ENCODE data around the gene CCDC171.

Gene CCDC171

DNA sequence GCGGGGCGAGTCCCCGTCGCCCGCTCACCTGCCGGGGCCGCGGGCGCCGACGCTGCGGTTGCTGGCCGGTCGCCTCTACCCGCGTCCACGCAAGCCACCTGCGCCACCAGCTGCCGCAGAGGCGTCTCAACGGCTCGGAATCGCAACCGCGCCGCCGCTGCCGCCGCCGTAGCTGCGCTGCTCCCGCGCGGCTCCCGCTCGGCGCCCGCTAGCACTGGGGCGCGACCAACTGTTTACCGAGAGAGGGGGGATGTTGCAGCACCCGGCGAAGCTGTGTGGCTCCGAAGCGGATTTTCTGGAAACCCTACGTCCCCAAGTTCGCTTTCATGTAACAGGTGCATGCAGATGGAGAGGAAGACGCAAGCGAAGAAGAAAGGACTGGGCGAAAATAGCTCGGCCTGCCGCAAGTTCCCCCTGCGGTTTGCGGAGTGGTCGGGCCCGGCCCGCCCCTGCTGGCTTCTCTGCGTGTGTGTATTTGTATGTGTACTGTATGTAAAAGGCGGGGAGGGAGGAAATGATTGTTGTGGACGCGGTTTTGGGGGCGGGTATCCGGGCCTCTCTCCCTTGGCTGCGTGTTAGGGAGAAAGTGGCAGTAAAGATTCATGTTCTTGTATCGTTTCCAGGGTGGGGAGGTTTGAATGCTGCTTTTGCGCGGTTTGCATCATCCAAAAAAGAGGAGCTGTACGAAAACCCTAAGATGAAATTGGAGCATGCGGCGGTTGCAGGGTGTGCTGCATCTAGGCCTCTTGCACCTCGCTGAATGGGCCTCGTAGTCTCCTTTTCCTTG lies 41.9 kb upstream of the CCDC171 start, which contains the start of gene PSIP1:
PSIP1 (minus strand) TSS at position 182 of the 787 bp plus-strand sequence. CDS start 782 bp downstream, outside the sequence.
- TF ChIP-seq, protein P1, sequence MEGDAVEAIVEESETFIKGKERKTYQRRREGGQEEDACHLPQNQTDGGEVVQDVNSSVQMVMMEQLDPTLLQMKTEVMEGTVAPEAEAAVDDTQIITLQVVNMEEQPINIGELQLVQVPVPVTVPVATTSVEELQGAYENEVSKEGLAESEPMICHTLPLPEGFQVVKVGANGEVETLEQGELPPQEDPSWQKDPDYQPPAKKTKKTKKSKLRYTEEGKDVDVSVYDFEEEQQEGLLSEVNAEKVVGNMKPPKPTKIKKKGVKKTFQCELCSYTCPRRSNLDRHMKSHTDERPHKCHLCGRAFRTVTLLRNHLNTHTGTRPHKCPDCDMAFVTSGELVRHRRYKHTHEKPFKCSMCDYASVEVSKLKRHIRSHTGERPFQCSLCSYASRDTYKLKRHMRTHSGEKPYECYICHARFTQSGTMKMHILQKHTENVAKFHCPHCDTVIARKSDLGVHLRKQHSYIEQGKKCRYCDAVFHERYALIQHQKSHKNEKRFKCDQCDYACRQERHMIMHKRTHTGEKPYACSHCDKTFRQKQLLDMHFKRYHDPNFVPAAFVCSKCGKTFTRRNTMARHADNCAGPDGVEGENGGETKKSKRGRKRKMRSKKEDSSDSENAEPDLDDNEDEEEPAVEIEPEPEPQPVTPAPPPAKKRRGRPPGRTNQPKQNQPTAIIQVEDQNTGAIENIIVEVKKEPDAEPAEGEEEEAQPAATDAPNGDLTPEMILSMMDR (IDR thresholded peaks at IDR 0.05; ENCODE audit: low read length) = no peak
- TF ChIP-seq EZH2 (IDR thresholded peaks at IDR 0.05; ENCODE audit: borderline replicate concordance, low read length) = no peak
- peaks cover 55% of the 10 kb centered on the region for H3K4me1 ChIP-seq (ENCODE audit: insufficient read depth, low read length, severe bottlenecking)
- H3K79me2 ChIP-seq (ENCODE audit: insufficient read depth, low read length) = peaks cover 26% of the 10 kb centered on the region

DNA sequence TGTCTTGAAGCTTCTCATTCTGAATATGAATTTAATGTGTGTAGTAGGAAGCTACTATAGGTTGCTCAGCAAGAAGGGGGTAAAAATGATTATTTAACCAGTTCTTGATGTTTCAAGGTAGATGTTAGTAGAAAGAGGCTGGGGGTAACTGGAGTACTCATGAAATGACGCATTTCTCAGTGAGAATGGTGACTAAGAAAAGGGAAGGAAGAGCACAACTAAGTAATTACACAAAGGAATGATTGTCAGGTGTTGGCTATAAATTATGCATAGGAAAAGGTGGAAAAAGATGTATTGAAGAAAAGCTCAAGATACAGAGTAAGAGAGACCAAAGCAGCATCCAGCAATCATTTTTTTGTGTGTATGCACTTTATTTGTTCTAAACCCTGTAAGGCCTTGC lies 40.6 kb upstream of the CCDC171 start:
- peak overlapping the region; percentile 90 for H3K27ac ChIP-seq (ENCODE audit: low read depth, low read length, poor library complexity, severe bottlenecking)

More for the DNA sequence above, 41.9 kb upstream of the CCDC171 start, which contains the start of gene PSIP1:
- H3K9me3 ChIP-seq (ENCODE audit: low read length) = no peaks in the 10 kb centered on the region
- no peaks in the 10 kb centered on the region for H4K20me1 ChIP-seq (ENCODE audit: insufficient read depth, low read length)
- peak within 1 kb of the TSS; percentile 98 for H3K4me3 ChIP-seq (ENCODE audit: low read depth, low read length, poor library complexity, severe bottlenecking)
- H3K36me3 ChIP-seq (ENCODE audit: insufficient read depth, low read length) = peaks cover 27% of the 10 kb centered on the region
- peak within 1 kb of the TSS; percentile 18; the same call in 1 of the 2 replicates for H2AFZ ChIP-seq (ENCODE audit: low read length)
- peak within 1 kb of the TSS; percentile 94 for H3K4me2 ChIP-seq (ENCODE audit: low read length)
- H3F3A ChIP-seq (ENCODE audit: insufficient read depth, low read length) = no peaks in the 10 kb centered on the region
- H3K9ac ChIP-seq (ENCODE audit: low read length) = peak within 1 kb of the TSS; percentile 97
- peak within 1 kb of the TSS; percentile 90 for H3K27ac ChIP-seq (ENCODE audit: low read depth, low read length, poor library complexity, severe bottlenecking)
- no peaks in the 10 kb centered on the region for H3K27me3 ChIP-seq (ENCODE audit: insufficient read depth, low read length)
- no peaks in the 10 kb centered on the region for H3K9me2 ChIP-seq (ENCODE audit: low read depth, low read length)

DNA sequence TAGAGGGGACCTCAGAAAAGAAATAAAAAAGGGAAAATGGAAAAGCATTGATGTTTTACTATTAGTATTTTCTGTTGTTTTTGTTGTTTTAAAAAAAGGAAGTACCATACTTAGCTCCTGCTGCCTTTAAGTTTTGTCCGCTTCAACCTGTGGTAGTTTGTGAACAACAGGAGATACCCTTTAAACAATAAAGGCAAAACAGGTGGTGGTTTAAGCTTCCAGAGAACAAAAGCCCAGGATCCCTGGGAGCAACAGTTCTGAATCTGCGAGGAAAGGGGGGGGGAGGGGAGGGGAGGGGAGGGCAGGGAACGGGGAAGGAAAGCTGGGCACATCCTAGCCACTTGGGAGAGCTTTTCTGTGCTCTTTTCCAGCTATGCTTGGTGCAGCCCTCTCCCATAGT lies 40.0 kb upstream of the CCDC171 start:
- no peaks in the 10 kb centered on the region for H3K27me3 ChIP-seq (ENCODE audit: insufficient read depth, low read length)
- H3K79me2 ChIP-seq (ENCODE audit: insufficient read depth, low read length) = peaks cover 24% of the 10 kb centered on the region
- H3F3A ChIP-seq (ENCODE audit: insufficient read depth, low read length) = no peaks in the 10 kb centered on the region
- TF ChIP-seq EZH2 (IDR thresholded peaks at IDR 0.05; ENCODE audit: borderline replicate concordance, low read length) = no peak
- TF ChIP-seq, protein P1 (IDR thresholded peaks at IDR 0.05; ENCODE audit: low read length) = no peak
- H3K4me2 ChIP-seq (ENCODE audit: low read length) = peak overlapping the region; percentile 94
- H3K9ac ChIP-seq (ENCODE audit: low read length) = peak overlapping the region; percentile 13; the same call in 1 of the 2 replicates
- H3K9me2 ChIP-seq (ENCODE audit: low read depth, low read length) = no peaks in the 10 kb centered on the region
- peak overlapping the region; percentile 90 for H3K27ac ChIP-seq (ENCODE audit: low read depth, low read length, poor library complexity, severe bottlenecking)
- peak overlapping the region; percentile 85 for H2AFZ ChIP-seq (ENCODE audit: low read length)
- H3K36me3 ChIP-seq (ENCODE audit: insufficient read depth, low read length) = peaks cover 9% of the 10 kb centered on the region; the same call in 1 of the 2 replicates
- H3K4me1 ChIP-seq (ENCODE audit: insufficient read depth, low read length, severe bottlenecking) = peaks cover 44% of the 10 kb centered on the region
- no peaks in the 10 kb centered on the region for H4K20me1 ChIP-seq (ENCODE audit: insufficient read depth, low read length)
- H3K4me3 ChIP-seq (ENCODE audit: low read depth, low read length, poor library complexity, severe bottlenecking) = no peak overlapping the region
- no peaks in the 10 kb centered on the region for H3K9me3 ChIP-seq (ENCODE audit: low read length)

More for the DNA sequence above, 40.6 kb upstream of the CCDC171 start:
- Histone ChIP-seq H3F3A (ENCODE audit: insufficient read depth, low read length) (no peaks in the 10 kb centered on the region), H3K36me3 (ENCODE audit: insufficient read depth, low read length) (peaks cover 15% of the 10 kb centered on the region), H3K4me2 (ENCODE audit: low read length) (peak overlapping the region; percentile 94), H3K9ac (ENCODE audit: low read length) (no peak overlapping the region; the same call in 1 of the 2 replicates), H3K9me2 (ENCODE audit: low read depth, low read length) (no peaks in the 10 kb centered on the region), H3K79me2 (ENCODE audit: insufficient read depth, low read length) (peaks cover 26% of the 10 kb centered on the region), H3K9me3 (ENCODE audit: low read length) (no peaks in the 10 kb centered on the region), H2AFZ (ENCODE audit: low read length) (peak overlapping the region; percentile 85; the same call in 1 of the 2 replicates), H3K27me3 (ENCODE audit: insufficient read depth, low read length) (no peaks in the 10 kb centered on the region), H3K4me1 (ENCODE audit: insufficient read depth, low read length, severe bottlenecking) (peaks cover 46% of the 10 kb centered on the region), H3K4me3 (ENCODE audit: low read depth, low read length, poor library complexity, severe bottlenecking) (no peak overlapping the region), H4K20me1 (ENCODE audit: insufficient read depth, low read length) (no peaks in the 10 kb centered on the region)
- TF ChIP-seq, protein P1 (IDR thresholded peaks at IDR 0.05; ENCODE audit: low read length) = no peak
- TF ChIP-seq EZH2 (IDR thresholded peaks at IDR 0.05; ENCODE audit: borderline replicate concordance, low read length) = no peak

Measured in OCI-LY1 (cell line).